Keratinocyte (primary cell): ENCODE measurements around the gene PREP.

Experiments used
- CTCF ChIP-seq, 3 experiments: IDR thresholded peaks in 1 of 3; conservative IDR thresholded peaks in 1 of 3; optimal IDR thresholded peaks in 1 of 3; 2 replicates in 2 of 3; 3 replicates in 1 of 3; pipeline versions ENCODE3 to v1.5.1; 2011; ENCODE audit warnings: low read length in 3 of 3, mild to moderate bottlenecking in 3 of 3, moderate library complexity in 2 of 3, control low read depth in 1 of 3, inconsistent platforms in 1 of 3; ENCODE audit not compliant: insufficient read depth in 2 of 3; ENCODE audit errors: extremely low read depth in 1 of 3
- EZH2 ChIP-seq: IDR thresholded peaks from one replicate; pipeline ENCODE4 v1.6.1; 2012; ENCODE audit warnings: inconsistent platforms, mild to moderate bottlenecking, low read length, moderate library complexity

GRCh38 chr6:105269390-105269789 is 133.5 kb downstream of the PREP start:
- TF ChIP-seq EZH2 (no peak), CTCF (optimal IDR thresholded peaks at IDR 0.05 in 1 of 3, IDR thresholded peaks at IDR 0.05 in 1 of 3, conservative IDR thresholded peaks at IDR 0.05 in 1 of 3; ENCODE audit: extremely low read depth in 1 of 3, insufficient read depth in 2 of 3, low read length in 3 of 3) (no peak)
